NK-92 (cell line): ENCODE measurements around the gene ZNF549.
"Not testable (repeated sequence)": the region's sequence is repeated elsewhere in the genome, so short reads cannot be mapped to it uniquely, and the experiment has no call there.

Source experiments
- DNase-seq: peaks from one replicate; lab custom pipeline; 2025; ENCODE audit not compliant: unreplicated experiment; lab: John Stamatoyannopoulos, UW

Gene ZNF549

DNA sequence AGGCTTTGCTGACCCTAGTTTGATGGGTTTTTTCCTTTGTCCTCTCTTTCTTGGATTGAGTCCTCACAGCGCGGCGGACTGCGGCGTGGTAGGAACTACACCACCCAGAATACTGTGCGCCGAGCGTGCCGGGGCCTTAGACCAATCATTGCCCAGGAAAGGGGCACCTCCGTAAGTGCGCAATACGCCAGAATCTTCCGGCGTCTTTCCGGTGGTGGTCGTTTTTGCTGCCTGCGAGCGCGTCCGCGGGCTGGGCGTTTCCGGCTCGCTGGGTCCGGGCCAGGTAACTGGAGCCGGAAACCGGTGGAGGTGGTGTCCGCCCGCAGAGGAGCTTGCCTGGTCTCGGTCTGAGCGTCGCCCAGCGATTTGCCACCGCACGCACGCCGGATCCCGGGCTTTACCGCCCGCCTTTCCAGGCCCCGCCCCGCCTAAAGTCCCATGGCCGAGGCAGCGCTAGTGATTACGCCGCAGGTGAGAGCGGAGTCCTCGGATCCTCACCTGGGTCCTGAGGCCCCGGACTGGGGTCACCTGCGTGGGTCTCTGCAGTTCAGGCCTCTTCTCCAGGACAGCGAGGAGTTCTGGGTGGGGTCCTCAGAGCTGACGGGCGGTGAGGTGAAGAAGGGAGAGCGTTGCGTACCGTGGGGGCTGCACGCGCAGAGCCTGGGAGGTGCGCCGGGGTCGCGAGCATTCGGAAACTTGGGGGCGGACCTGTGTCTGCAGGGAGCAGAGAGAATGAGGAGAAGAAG, at the start of gene ZNF549:
Gene ZNF549 (plus strand): TSS at position 221 of the 746 bp plus-strand sequence. CDS start 218 bp downstream, at position 439.
- DNase-seq: no peak

DNA sequence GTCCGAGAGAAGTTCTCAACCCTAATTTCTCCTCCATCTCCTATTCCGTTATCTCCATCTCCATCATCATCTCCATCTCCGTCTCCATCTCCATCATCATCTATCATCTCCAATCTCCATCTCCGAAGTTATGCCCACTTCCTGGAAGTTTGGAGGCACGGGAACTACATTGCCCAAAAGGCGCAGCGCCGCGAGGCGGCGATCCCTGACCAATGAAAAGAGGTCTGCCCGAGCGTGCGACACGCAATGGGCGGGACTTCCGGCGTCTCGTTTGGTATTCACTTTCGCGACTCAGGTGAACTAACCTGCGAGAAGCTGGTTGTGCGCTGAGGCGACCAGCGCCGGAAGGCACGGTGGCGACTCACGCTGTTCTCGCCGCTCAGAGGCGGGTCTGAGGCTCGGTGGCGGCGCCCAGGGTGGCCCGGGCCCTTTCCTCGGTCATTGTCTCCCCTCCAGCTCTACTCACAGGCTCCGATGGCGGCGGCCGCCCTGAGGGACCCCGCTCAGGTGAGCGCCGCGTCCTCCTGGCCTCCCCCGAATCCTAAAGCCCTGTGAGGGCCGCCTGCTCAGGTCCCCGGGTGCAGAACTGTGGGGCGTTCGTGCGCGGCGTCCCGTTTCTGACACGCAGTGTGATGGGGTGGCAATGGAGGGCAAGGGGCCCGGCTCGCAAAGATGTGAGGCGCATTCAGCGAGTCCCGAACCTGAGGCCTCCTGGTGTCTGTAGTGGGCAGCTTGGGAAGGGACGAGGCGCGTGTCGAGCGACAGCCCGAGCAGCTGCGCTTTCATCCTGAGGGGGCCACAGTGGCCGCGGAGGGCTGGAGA, 39.5 kb upstream of the ZNF549 start, which contains the start of gene ZNF419:
Gene ZNF419 (plus strand): TSS at position 274 of the 822 bp plus-strand sequence. CDS start 201 bp downstream, at position 475.
- peak; percentile 23 for DNase-seq

DNA sequence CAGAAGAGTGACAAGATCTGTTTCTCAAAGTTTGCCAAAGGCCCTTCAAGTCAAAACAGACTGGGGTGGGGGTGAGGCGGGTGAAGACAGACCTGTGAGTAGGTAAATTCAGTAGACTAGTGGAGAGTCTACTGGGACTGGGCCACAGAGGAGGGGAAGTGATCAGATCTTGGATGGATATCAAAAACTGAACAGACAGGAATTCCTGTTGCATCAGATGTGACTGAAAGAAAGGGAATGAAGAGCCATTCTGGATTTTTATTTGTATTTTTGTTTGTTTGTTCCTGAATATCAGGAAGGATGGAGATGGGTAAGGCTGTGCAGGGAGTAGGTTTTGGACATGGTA, 38.9 kb upstream of the ZNF549 start:
- DNase-seq: not testable (repeated sequence)

DNA sequence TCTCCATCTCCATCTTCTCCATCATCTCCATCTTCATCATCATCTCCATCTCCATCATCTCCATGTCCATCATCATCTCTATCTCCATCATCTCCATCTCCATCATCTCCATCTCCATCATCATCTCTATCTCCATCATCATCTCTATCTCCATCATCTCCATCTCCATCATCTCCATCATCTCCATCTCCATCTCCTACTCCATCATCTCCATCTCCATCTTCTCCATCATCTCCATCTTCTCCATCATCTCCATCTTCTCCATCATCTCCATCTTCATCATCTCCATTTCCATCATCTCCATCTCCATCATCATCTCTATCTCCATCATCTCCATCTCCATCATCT, 27.9 kb upstream of the ZNF549 start:
- DNase-seq: not testable (repeated sequence)

DNA sequence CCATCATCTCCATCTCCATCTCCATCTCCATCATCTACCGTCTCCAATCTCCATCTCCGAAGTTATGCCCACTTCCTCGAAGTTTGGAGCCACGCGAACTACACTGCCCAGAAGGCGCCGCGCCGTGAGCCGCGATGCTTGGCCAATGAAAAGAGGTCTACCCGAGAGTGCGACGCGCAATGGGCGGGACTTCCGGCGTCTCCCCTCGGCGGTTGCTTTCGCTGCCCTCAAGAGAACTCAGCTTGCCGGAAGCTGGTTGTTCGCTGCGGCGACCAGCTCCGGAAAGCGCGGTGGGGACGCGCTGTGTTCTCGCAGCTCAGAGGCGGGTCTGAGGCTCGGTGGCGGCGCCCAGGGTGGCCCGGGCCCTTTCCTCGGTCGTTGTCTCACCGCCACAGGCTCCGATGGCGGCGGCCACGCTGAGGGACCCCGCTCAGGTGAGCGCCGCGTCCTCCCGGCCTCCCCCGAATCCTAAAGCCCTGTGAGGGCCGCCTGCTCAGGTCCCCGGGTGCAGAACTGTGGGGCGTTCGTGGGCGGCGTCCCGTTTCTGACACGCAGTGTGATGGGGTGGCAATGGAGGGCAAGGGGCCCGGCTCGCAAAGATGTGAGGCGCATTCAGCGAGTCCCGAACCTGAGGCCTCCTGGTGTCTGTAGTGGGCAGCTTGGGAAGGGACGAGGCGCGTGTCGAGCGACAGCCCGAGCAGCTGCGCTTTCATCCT, 27.3 kb upstream of the ZNF549 start, which contains the start of gene ZNF773:
Gene ZNF773 (plus strand): TSS at position 259 of the 716 bp plus-strand sequence. CDS start 143 bp downstream, at position 402.
- peak; percentile 45 for DNase-seq

DNA sequence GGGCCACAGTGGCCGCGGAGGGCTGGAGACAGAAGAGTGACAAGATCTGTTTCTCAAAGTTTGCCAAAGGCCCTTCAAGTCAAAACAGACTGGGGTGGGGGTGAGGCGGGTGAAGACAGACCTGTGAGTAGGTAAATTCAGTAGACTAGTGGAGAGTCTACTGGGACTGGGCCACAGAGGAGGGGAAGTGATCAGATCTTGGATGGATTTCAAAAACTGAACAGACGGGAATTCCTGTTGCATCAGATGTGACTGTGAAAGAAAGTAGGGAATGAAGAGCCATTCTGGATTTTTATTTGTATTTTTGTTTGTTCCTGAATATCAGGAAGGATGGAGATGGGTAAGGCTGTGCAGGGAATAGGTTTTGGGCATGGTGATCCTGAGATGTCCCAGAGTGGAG, 26.8 kb upstream of the ZNF549 start:
- DNase-seq: not testable (repeated sequence)

DNA sequence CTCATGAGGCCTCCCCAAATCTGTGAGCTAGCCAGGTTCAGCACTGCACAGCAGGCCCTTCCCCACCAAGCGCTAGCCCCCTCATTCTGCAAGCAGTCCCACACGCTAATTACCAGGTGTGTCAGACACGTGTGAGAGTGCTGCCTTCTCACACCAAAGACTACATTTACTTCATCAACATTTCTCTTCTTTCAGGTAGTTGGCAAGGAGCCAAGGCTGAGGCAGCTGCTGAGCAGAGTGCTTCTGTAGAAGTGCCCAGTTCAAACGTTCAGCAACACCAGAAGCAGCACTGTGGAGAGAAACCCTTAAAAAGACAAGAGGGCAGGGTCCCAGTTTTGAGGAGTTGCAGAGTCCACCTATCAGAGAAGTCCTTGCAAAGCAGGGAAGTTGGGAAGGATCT, 21.0 kb upstream of the ZNF549 start:
- no peak for DNase-seq

DNA sequence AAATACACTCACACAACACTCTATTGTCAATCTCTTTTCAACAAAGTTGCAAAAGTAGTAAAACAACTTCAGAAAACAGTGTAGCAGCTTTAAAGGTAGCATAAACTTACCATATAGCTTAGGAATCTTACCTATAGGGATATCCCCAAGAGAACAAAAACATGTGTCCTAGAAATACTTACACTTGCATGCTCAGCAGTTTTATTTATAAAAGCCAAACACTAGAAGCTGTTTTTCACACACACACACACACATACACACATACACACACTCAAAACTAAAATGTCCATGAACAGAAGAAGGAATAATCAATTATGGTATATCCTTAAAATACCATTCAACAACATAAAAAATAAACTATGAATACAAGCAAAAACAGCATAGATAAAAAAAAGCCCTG, 15.7 kb upstream of the ZNF549 start:
- DNase-seq: no peak

DNA sequence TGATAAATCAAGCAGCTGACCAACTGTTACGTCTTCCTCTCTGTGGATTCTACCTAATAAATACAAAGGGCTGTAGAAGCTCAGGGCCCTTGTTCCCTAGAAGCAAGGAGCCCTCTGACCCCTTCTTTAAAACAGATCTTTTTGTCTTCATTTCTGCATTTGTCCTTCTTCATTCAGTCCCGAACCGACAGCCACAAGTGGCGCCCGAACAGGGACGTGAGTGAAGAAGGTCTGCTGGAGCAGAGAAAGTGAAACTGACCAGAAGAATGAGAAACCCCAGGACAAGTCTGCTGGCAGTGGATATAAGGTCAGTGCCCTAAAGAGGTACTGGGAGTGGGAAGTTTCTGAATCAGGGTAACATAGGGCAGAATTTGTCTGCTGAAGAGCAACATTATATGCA, 14.3 kb upstream of the ZNF549 start:
- no peak for DNase-seq

DNA sequence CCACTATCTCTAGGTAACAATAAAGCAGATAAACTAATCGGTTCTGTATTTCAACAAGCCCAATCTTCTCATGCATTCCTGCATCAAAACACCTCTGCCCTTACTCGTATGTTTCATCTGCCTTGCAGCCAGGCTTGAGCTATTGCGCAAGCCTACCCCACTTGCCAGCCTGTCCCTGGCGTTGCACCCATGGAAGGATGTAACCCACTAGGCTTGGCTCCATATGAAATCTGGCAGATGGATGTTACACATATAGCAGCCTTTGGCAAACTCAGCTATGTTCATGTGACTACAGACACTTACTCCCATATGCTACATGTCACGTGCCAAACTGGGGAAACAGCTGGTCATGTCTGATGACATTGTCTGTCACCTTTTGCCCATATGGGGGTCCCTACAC, 11.9 kb upstream of the ZNF549 start:
- no peak for DNase-seq

DNA sequence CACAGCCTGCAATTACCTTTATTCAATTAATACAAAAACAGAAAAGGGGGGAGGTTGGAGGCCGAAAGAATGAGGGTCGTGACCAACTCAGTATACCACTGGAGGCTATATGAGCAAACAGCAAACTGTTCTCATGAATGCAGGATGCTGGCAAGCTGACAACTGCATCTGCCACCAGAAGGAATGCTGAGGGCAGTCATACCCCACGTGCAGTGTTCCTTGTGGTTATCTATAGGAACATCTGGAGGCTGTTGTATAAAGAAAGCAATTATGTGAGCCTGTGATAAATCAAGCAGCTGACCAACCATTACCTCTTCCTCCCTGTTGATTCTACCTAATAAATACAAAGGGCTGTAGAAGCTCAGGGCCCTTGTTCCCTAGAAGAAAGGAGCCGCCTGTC, 9.1 kb upstream of the ZNF549 start:
- not testable (repeated sequence) for DNase-seq

DNA sequence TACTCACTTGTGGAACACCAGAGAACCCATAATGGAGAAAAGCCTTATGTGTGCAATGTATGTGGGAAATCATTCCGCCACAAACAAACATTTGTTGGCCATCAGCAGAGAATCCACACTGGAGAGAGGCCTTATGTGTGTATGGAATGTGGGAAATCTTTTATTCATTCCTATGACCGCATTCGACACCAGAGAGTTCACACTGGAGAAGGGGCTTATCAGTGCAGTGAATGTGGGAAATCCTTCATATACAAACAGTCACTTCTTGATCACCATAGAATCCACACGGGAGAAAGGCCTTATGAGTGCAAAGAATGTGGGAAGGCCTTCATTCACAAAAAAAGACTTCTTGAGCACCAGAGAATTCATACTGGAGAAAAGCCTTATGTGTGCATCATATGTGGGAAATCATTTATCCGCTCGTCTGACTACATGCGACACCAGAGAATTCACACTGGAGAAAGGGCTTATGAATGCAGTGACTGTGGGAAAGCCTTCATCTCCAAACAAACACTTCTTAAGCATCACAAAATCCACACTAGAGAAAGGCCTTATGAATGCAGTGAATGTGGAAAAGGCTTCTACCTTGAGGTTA, 10.9 kb downstream of the ZNF549 start:
- no peak for DNase-seq

DNA sequence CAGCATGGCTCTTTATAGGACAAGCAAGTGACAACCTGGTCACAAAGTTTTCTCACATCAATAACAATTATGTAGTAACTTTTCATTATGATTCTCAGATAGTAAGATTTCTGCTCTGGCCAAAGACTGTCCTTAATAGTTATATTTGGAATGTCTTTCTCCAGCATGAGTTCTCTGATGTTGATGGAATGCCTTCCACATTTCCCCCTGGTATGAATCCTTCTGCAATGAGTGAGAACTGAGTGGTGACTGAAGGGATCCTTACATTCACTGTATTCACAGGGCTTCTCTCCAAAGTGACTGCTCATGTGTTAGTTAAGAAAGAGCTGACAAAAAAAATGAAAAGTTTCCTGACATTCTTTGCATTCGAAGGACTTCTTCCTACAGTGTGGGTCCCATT, 19.4 kb downstream of the ZNF549 start:
- DNase-seq: no peak

DNA sequence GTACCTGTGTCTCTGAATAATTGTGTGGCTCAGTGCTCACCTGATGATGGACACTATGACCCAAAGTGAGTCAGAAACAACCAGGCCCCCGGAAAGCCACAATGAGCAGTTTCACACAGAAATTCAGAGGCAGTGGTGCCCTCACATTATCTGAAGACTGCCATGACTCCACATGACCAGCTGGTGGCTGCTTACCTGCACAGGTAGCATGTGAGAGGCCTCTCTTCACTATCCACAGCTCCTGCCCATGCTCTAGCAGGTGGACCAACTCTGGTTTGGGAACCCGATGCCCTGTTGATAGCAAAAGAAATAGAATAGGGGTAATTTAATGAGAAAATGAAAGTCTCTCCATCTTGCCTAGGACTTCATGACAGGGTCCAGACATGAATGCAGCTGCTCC, 25.3 kb downstream of the ZNF549 start:
- DNase-seq: no peak

DNA sequence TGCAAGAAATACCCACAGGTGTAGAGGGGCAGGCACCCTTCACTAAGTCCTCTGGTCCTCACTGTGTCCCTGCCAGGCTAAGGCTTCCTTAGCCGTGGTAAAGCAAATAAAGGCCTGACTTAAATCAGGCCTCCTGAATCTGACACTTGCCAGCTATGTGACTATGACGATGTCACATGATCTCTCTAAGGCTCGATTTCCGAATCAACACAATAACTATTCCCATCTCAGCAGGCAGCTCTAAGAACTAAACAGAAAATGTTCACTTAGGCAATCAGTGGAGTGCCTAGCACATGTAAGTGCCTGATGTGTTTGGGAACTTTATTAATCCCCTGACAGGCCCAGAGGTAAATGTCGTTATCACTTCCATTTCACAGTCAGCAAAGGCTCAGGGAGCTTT, 30.5 kb downstream of the ZNF549 start:
- DNase-seq: no peak

DNA sequence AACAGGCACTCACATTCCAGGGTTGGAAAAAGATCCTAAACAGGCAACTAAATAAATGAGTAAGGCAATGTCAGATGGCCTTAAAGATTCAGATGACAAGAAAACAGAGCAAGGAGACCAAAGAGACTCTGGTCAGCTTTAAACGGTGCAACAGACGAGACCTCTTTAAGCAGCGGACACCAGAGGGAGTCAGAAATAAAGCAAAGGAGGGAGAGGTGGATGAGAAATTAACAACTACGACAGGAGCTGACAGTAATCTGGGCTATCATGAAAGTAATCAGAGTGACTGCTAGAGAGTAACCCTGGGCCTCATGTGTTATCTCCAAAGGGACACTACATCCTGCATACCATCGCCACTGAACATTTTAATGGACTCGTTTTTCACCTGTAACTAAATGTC, 31.4 kb downstream of the ZNF549 start:
- no peak for DNase-seq

DNA sequence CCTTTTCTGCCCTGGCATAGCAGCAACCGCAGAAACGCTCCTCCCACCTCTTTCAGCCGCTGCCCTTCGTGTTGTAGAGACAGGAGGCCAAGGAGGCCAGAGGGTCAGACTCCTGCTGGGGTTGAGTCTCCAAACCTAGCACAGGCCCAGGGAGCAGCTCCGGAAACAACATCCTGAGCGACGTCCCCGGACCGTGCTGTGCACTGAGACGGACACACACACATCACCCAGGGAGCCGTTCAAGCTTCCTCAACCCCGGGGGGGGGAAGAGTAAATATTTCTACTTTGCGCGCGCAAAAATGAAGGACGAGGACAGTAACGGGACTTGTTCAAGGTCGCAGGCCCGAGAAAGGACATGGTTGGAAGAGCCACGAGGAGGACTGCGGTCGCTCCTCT, 31.9 kb downstream of the ZNF549 start:
- DNase-seq: no peak

DNA sequence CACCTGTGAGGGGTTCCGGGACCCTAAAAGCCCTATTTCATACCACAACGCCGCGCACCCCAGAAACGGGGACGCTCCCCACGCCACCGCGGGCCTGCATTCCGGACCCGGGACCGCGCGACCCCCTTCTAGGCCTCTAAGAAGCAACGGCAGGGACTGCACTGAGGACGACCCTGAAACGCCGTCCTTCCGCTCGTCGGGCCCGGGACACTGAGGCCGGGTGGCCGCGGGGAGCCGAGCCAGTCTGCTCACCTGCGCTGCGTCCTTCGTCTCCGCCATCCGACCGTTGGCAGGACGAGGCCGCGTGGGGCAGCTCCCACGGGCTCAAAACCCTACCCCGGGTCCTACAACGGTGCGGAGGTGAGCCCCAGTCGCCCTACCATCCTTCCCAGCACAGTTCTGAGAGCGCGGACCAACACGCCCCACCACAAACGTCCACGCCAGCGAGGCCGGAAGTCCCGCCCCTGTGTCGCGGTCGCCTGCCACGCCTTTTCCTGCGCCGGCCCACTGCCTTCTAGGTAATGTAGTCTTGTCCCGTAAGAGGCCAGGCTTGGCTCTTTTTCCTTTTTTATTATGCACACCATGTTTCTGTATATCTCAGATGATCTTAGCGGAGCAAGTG, 32.4 kb downstream of the ZNF549 start, which contains the start of gene ZNF550:
Gene ZNF550 (minus strand): TSS at position 460 of the 622 bp plus-strand sequence. CDS start 181 bp downstream, at position 279.
- DNase-seq: no peak

DNA sequence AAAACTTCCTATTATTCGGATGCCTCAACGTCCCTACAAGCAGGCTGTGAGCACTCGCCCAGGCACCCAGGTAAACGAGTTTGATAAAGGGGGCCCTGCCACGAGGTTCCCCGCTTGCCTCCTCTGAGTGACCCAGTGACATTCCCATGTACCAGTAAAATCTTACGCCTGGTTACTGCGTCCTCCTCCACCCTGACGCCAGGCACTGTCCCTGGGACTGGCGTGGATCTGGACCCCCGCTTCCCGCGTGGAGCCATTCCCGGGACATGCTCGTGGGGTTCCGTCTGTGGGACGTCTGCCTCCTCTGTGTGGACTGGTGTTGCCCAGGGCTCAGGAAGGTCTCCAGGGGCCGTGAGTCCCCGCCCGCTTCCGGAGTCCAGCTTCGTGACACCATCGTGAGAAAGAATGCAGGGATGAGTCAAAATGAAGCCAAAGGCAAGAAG, 32.9 kb downstream of the ZNF549 start:
- no peak for DNase-seq

DNA sequence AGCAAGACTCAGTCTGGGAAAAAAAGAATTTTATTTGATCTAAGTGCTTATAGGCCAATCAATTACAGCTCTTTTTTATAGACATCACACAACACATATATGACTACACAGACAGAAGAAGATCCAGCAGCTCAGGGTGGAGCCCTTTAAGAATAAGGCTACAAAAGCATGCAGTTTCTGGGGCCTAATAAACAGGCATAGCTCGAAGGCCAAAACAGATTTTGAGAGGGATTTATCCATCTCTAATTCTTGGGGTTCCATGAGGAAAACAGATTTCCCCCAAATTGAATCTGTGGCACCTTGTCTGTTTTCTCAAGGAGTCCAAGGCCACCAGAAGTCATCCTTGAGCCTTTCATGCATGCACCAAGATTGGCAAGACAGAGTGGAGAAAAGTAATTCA, 36.4 kb downstream of the ZNF549 start:
- no peak for DNase-seq
